GM18517 (cell line): ENCODE data around the gene CNNM2.
"Not testable (repeated sequence)": the region's sequence is repeated elsewhere in the genome, so short reads cannot be mapped to it uniquely, and the experiment has no call there.

Source experiments
- ATAC-seq: cut with Tn5 transposase; IDR thresholded peaks from one replicate; pipeline ENCODE4 v1.9.1; 2021; ENCODE audit warnings: mild to moderate bottlenecking, moderate library complexity; ENCODE audit not compliant: unreplicated experiment

The CNNM2 gene

GRCh38 chr10:102923601-102924000 is 5.5 kb downstream of the CNNM2 start:
- ATAC-seq: no peak

GRCh38 chr10:102926842-102927241 is 8.7 kb downstream of the CNNM2 start:
- ATAC-seq: no peak

GRCh38 chr10:102927311-102928010 is 9.4 kb downstream of the CNNM2 start:
- no peak for ATAC-seq

- ATAC-seq: not testable (repeated sequence)
Observed at GRCh38 chr10:102928442-102928841, 10.3 kb downstream of the CNNM2 start.

- ATAC-seq: no peak
Observed at GRCh38 chr10:102930720-102931119, 12.6 kb downstream of the CNNM2 start.

GRCh38 chr10:102931643-102932042 is 13.5 kb downstream of the CNNM2 start:
- no peak for ATAC-seq

GRCh38 chr10:102935505-102935904 is 17.4 kb downstream of the CNNM2 start:
- no peak for ATAC-seq

GRCh38 chr10:102935939-102936605 is 18.0 kb downstream of the CNNM2 start:
- no peak for ATAC-seq

- no peak for ATAC-seq
Observed at GRCh38 chr10:102941401-102941800, 23.3 kb downstream of the CNNM2 start.

- no peak for ATAC-seq
Observed at GRCh38 chr10:102945449-102945848, 27.4 kb downstream of the CNNM2 start.

GRCh38 chr10:102945962-102946361 is 27.9 kb downstream of the CNNM2 start:
- no peak for ATAC-seq

- ATAC-seq: no peak
Observed at GRCh38 chr10:102946992-102947391, 28.9 kb downstream of the CNNM2 start.

- no peak for ATAC-seq
Observed at GRCh38 chr10:102948176-102948575, 30.1 kb downstream of the CNNM2 start.

GRCh38 chr10:102948786-102949185 is 30.7 kb downstream of the CNNM2 start:
- no peak for ATAC-seq

GRCh38 chr10:102949916-102950315 is 31.8 kb downstream of the CNNM2 start:
- ATAC-seq: no peak

GRCh38 chr10:102951316-102951715 is 33.2 kb downstream of the CNNM2 start:
- no peak for ATAC-seq

GRCh38 chr10:102959360-102959759 is 41.3 kb downstream of the CNNM2 start:
- no peak for ATAC-seq

GRCh38 chr10:102960157-102960556 is 42.1 kb downstream of the CNNM2 start:
- ATAC-seq: no peak

- ATAC-seq: no peak
Observed at GRCh38 chr10:102962267-102962666, 44.2 kb downstream of the CNNM2 start.

GRCh38 chr10:102962951-102963755 is 45.1 kb downstream of the CNNM2 start:
- no peak for ATAC-seq

- no peak for ATAC-seq
Observed at GRCh38 chr10:102963756-102964025, 45.6 kb downstream of the CNNM2 start.

- ATAC-seq: not testable (repeated sequence)
Observed at GRCh38 chr10:102964064-102964463, 46.0 kb downstream of the CNNM2 start.
